K562 (cell line): Measurements from ENCODE around the gene LIMS2. TPM values are rescaled to one million over a fixed set of nuclear protein-coding genes. Genes with fewer than 3 reads are reported as not detected.

Experiments used
- CEBPB ChIP-seq: fragments of 450-650 bp; IDR thresholded peaks from 2 replicates; pipeline ENCODE4 v1.6.1; 2016; ENCODE audit warnings: missing genetic modification characterization, missing compliant biosample characterization
- CHD2 ChIP-seq: IDR thresholded peaks from 2 replicates; pipeline ENCODE4 v1.6.1; 2011; ENCODE audit warnings: low read depth, low read length
- EGR1 ChIP-seq: fragments of 450-650 bp; conservative IDR thresholded peaks from 2 replicates; pipeline ENCODE4 v1.6.1; 2017; ENCODE audit warnings: mild to moderate bottlenecking
- ETV1 ChIP-seq: fragments of 450-650 bp; conservative IDR thresholded peaks from 2 replicates; pipeline ENCODE4 v1.6.1; 2016; ENCODE audit warnings: missing genetic modification characterization, control low read depth, low read depth, missing compliant biosample characterization
- FOS ChIP-seq: IDR thresholded peaks from 3 replicates; pipeline ENCODE4 v1.6.1; 2011; ENCODE audit not compliant: insufficient read length; ENCODE audit errors: extremely low read depth
- FOSL1 ChIP-seq: fragments of 200-800 bp; sonication (Bioruptor generic); conservative IDR thresholded peaks from 2 replicates; pipeline ENCODE4 v1.6.1; 2016; ENCODE audit warnings: missing genetic modification characterization, missing compliant biosample characterization
- FOXK1 ChIP-seq: sonication (generic); formaldehyde crosslinking; IDR thresholded peaks from 2 replicates; pipeline ENCODE4 v1.8.0; 2022; ENCODE audit warnings: missing genetic modification reagents, mild to moderate bottlenecking, borderline replicate concordance
- FOXK2 ChIP-seq, 2 experiments: fragments of 450-650 bp; IDR thresholded peaks in 1 of 2; conservative IDR thresholded peaks in 1 of 2; 2 replicates each; pipeline ENCODE4 v1.6.1; 2016; ENCODE audit warnings: low read depth in 2 of 2, mild to moderate bottlenecking in 1 of 2
- GABPA ChIP-seq: fragments of 200-800 bp; sonication (Bioruptor generic); conservative IDR thresholded peaks from 2 replicates; pipeline ENCODE4 v1.6.1; 2016; ENCODE audit warnings: low read depth, missing genetic modification characterization, missing compliant biosample characterization
- HDAC1 ChIP-seq, 2 experiments: fragments of 450-650 bp; IDR thresholded peaks; 2 replicates each; pipeline ENCODE4 v1.6.1; 2016 to 2017; ENCODE audit warnings: inconsistent platforms in 1 of 2, mild to moderate bottlenecking in 1 of 2, moderate library complexity in 1 of 2
- JUND ChIP-seq, 2 experiments: IDR thresholded peaks; 2 replicates in 1 of 2; 3 replicates in 1 of 2; pipeline ENCODE4 v1.6.1; 2011; ENCODE audit warnings: borderline replicate concordance in 2 of 2, low read depth in 2 of 2, low read length in 2 of 2, improper control_type of control experiment in 1 of 2, missing biosample characterization in 1 of 2, missing genetic modification characterization in 1 of 2, missing genetic modification reagents in 1 of 2
- MAFG ChIP-seq: fragments of 450-650 bp; conservative IDR thresholded peaks from 2 replicates; pipeline ENCODE4 v1.6.1; 2016; ENCODE audit warnings: missing genetic modification characterization, missing compliant biosample characterization
- MTA3 ChIP-seq: fragments of 450-650 bp; formaldehyde crosslinking; IDR thresholded peaks from 2 replicates; pipeline ENCODE4 v1.6.1; 2017; ENCODE audit warnings: mild to moderate bottlenecking, borderline replicate concordance
- NEUROD1 ChIP-seq: fragments of 150-350 bp; IDR thresholded peaks from 2 replicates; pipeline ENCODE4 v1.6.1; 2014; ENCODE audit warnings: borderline replicate concordance, low read length, low read depth; ENCODE audit not compliant: partially characterized antibody
- PHTF2 ChIP-seq: fragments of 250-450 bp; sonication (Bioruptor Pico); IDR thresholded peaks from 2 replicates; pipeline ENCODE4 v1.5.0; 2021; ENCODE audit warnings: mild to moderate bottlenecking
- PRPF4 ChIP-seq: fragments of 200-400 bp; formaldehyde crosslinking; IDR thresholded peaks from one replicate; pipeline ENCODE4 v1.6.1; 2017; ENCODE audit warnings: low read length, low read depth, mild to moderate bottlenecking; ENCODE audit not compliant: insufficient read depth, poor library complexity, severe bottlenecking
- SMAD4 ChIP-seq: fragments of 250-450 bp; sonication (Bioruptor Pico); conservative IDR thresholded peaks from 2 replicates; pipeline ENCODE4 v1.8.0; 2021; ENCODE audit warnings: inconsistent platforms, mild to moderate bottlenecking, moderate library complexity
- SMARCA4 ChIP-seq: fragments of 450-650 bp; IDR thresholded peaks from 2 replicates; pipeline ENCODE4 v1.6.1; 2016
- SMARCC2 ChIP-seq: fragments of 450-650 bp; IDR thresholded peaks from 2 replicates; pipeline ENCODE4 v1.6.1; 2017; ENCODE audit warnings: antibody characterized with exemption, moderate library complexity, mild to moderate bottlenecking, low read depth
- ZC3H4 ChIP-seq: sonication (generic); formaldehyde crosslinking; IDR thresholded peaks from 2 replicates; pipeline ENCODE4 v1.9.0; 2021; ENCODE audit warnings: missing genetic modification reagents, borderline replicate concordance
- ZNF133 ChIP-seq: fragments of 250-450 bp; sonication (Bioruptor Pico); IDR thresholded peaks from 2 replicates; pipeline ENCODE4 v1.4.0; 2020; ENCODE audit warnings: mild to moderate bottlenecking
- ZNF3 ChIP-seq: fragments of 250-450 bp; sonication (Bioruptor Pico); IDR thresholded peaks from 2 replicates; pipeline ENCODE4 v1.5.0; 2021; ENCODE audit warnings: mild to moderate bottlenecking, moderate library complexity
- ZNF347 ChIP-seq: fragments of 450-650 bp; formaldehyde crosslinking; IDR thresholded peaks from 2 replicates; pipeline ENCODE4 v1.4.0; 2020; ENCODE audit warnings: low read depth, mild to moderate bottlenecking, moderate library complexity
- ZNF384 ChIP-seq: IDR thresholded peaks from 2 replicates; pipeline ENCODE4 v1.6.1; 2012; ENCODE audit warnings: low read depth, low read length, improper control_type of control experiment
- polyA plus RNA-seq, 8 experiments: library from polyadenylated mRNA; depleted of rRNA in 4 of 8; stranded (reverse) in 5 of 8; unstranded in 3 of 8; fragments of >200 nt; fragmentation: Nextera tagmentation in 2 of 8; fragmentation: Illumina TruSeq in 1 of 8; extraction: Ambion mirVana in 2 of 8; extraction: Trizol in 1 of 8; gene quantifications; 2 replicates each; pipeline versions ENCODE4 v1.2.1 to v1.2.3, GENCODE V29; 2011 to 2014; ENCODE audit warnings: inconsistent platforms in 1 of 8, missing spikeins in 1 of 8
- total RNA-seq, 7 experiments: library from RNA; depleted of rRNA in 6 of 7; stranded (reverse); fragments of >200 nt in 6 of 7; fragmentation: Illumina TruSeq in 2 of 7; extraction: Trizol in 2 of 7; gene quantifications; 2 replicates each; pipeline versions ENCODE4 v1.2.1 to v1.2.3, GENCODE V29; 2011 to 2021; ENCODE audit warnings: low replicate concordance in 1 of 7
- TF ChIP-seq, protein P1 (sequence below): sonication (generic); formaldehyde crosslinking; IDR thresholded peaks from 2 replicates; pipeline ENCODE4 v1.5.0; 2020; ENCODE audit warnings: missing genetic modification reagents
- TF ChIP-seq, protein P2 (sequence below): sonication (generic); formaldehyde crosslinking; IDR thresholded peaks from 2 replicates; pipeline ENCODE4 v1.8.0; 2022; ENCODE audit warnings: mild to moderate bottlenecking, missing genetic modification reagents
- TF ChIP-seq, protein P3 (sequence below): fragments of 250-450 bp; sonication (Bioruptor Pico); IDR thresholded peaks from 2 replicates; pipeline ENCODE4 v1.9.0; 2021; ENCODE audit warnings: mild to moderate bottlenecking

LIMS2 gene
- total and polyA plus RNA-seq, 9 of the 15 experiments (the other 6 are each of a cell fraction or from before 2014, with no cell fraction given): 0.04 to 0.22 TPM; not detected in 7

DNA sequence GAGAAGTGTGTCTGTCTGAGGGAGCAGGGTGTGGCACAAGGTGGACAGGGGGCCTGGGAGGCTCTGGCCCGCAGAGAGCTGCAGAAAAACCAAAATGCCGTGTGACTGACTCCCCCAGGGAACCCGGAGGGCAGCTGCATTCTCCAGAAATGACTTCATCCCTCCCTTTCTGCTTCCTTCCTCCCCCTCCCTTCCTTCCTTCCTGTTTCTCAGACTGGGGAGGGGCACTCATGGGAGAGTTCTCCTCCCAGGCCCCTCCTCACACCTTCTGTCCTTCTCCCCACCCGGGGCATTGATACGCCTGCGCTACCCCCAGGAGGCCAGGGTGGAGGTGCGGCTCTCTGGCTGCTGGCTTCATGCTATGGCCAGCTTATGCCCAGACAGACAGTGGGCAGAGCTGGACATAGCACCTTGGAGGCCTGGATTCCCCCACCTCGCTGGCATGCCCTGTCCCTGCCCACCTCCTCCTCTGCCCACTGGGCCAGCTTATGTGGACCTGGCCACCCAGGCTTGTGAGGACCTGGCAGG lies 37.5 kb downstream of the LIMS2 start (continued):
- TF ChIP-seq CHD2 (no peak), SMARCA4 (peak; percentile 43; the same call in 1 of the 2 replicates), NEUROD1 (no peak), ZNF3 (CRISPR knock-in tag) (no peak), MTA3 (peak; percentile 24; the same call in 1 of the 2 replicates), CEBPB (tag) (no peak), PRPF4 (no peak), FOS (no peak), JUND (IDR thresholded peaks at IDR 0.05; ENCODE audit: borderline replicate concordance, low read depth, low read length) (peak; percentile 84), JUND (tag; IDR thresholded peaks at IDR 0.05; ENCODE audit: borderline replicate concordance, low read depth, low read length) (peak; percentile 79; the same call in 1 of the 3 replicates), HDAC1 (IDR thresholded peaks at IDR 0.05) (peak in 1 of 2 experiments; percentile 27; a peak in 1 of 4 replicates), ZNF347 (CRISPR knock-in tag) (no peak), PHTF2 (CRISPR knock-in tag) (no peak), ZNF133 (CRISPR knock-in tag) (no peak), GABPA (tag) (peak; percentile 59), SMARCC2 (no peak), ZC3H4 (CRISPR knock-in tag) (no peak), ETV1 (tag) (peak; percentile 88), ZNF384 (no peak), EGR1 (no peak; the same call in 1 of the 2 replicates), FOXK2 (conservative IDR thresholded peaks at IDR 0.05 in 1 of 2, IDR thresholded peaks at IDR 0.05 in 1 of 2; ENCODE audit: low read depth in 2 of 2) (no peak), SMAD4 (CRISPR knock-in tag) (peak; percentile 40; the same call in 1 of the 2 replicates), FOSL1 (tag) (no peak), MAFG (tag) (no peak), FOXK1 (CRISPR knock-in tag) (no peak)
- TF ChIP-seq, protein P1, sequence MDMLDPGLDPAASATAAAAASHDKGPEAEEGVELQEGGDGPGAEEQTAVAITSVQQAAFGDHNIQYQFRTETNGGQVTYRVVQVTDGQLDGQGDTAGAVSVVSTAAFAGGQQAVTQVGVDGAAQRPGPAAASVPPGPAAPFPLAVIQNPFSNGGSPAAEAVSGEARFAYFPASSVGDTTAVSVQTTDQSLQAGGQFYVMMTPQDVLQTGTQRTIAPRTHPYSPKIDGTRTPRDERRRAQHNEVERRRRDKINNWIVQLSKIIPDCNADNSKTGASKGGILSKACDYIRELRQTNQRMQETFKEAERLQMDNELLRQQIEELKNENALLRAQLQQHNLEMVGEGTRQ (CRISPR knock-in tag): no peak
- TF ChIP-seq, protein P2, sequence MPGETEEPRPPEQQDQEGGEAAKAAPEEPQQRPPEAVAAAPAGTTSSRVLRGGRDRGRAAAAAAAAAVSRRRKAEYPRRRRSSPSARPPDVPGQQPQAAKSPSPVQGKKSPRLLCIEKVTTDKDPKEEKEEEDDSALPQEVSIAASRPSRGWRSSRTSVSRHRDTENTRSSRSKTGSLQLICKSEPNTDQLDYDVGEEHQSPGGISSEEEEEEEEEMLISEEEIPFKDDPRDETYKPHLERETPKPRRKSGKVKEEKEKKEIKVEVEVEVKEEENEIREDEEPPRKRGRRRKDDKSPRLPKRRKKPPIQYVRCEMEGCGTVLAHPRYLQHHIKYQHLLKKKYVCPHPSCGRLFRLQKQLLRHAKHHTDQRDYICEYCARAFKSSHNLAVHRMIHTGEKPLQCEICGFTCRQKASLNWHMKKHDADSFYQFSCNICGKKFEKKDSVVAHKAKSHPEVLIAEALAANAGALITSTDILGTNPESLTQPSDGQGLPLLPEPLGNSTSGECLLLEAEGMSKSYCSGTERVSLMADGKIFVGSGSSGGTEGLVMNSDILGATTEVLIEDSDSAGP: no peak
- TF ChIP-seq, protein P3, sequence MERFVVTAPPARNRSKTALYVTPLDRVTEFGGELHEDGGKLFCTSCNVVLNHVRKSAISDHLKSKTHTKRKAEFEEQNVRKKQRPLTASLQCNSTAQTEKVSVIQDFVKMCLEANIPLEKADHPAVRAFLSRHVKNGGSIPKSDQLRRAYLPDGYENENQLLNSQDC: no peak
